ENCODE data around the gene THTPA. TPM values are rescaled to one million over a fixed set of nuclear protein-coding genes. Genes with fewer than 3 reads are reported as not detected.
A peak's percentile ranks its signal among the peaks of the same experiment; 100 is the strongest.

Gene THTPA
- total RNA-seq, 2 donors from 2014 or later: 13.0 to 17.0 TPM

- peak; percentile 46 for DNase-seq
- Mint-ChIP-seq H3K4me3 (no peak overlapping the region), H3K27ac (no peak overlapping the region), H3K9me3 (no peaks in the 10 kb centered on the region), H3K4me1 (peaks cover 28% of the 10 kb centered on the region), H3K36me3 (ENCODE audit: low read depth) (no peaks in the 10 kb centered on the region), H3K27me3 (ENCODE audit: insufficient read depth) (peaks cover 47% of the 10 kb centered on the region)
- H3K36me3 ChIP-seq (ENCODE audit: control insufficient read depth, insufficient read depth, low read length): no peaks in the 10 kb centered on the region
- WGBS, 2 experiments (ENCODE audit: insufficient coverage in 1 of 2, insufficient read length in 1 of 2): 82 to 88% methylated on average over 12 to 14 of the region's 14 CpGs
- no peak overlapping the region for H3K27ac ChIP-seq (ENCODE audit: low read depth, low read length)
- H3K4me3 ChIP-seq (ENCODE audit: low read length): no peak overlapping the region
- H3K27me3 ChIP-seq (ENCODE audit: control insufficient read depth, insufficient read depth, low read length, poor library complexity, severe bottlenecking): peaks cover 23% of the 10 kb centered on the region
- no peak overlapping the region for H3K9ac ChIP-seq (ENCODE audit: extremely low read depth, low read length, poor library complexity, severe bottlenecking)
- peaks cover 11% of the 10 kb centered on the region for H3K4me1 ChIP-seq (ENCODE audit: control insufficient read depth, insufficient read depth, low read length)
- no peaks in the 10 kb centered on the region for H3K9me3 ChIP-seq (ENCODE audit: control insufficient read depth, low read length)
- TF ChIP-seq CTCF (conservative IDR thresholded peaks at IDR 0.05): no peak
Observed at GRCh38 chr14:23571701-23572523, 15.8 kb downstream of the THTPA start.

DNA sequence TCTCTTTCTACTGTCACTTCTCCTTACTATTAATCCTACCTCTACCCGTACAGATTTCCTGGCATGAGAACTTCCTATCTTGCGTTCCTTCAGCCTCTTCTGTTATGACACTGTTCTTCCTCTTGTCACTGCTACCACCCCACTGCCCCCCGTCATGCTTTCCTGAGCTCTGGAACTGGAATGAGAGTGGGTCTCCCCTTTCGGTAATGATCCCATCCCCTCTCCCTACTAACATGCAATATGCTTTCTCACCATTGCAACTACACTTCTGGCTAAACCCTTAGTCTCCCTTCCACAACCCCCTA lies 16.4 kb downstream of the THTPA start:
- Mint-ChIP-seq H3K27ac (no peak overlapping the region), H3K4me1 (peaks cover 28% of the 10 kb centered on the region), H3K9me3 (no peaks in the 10 kb centered on the region), H3K27me3 (ENCODE audit: insufficient read depth) (peaks cover 52% of the 10 kb centered on the region), H3K4me3 (no peak overlapping the region), H3K36me3 (ENCODE audit: low read depth) (no peaks in the 10 kb centered on the region)
- Histone ChIP-seq H3K4me3 (ENCODE audit: low read length) (no peak overlapping the region), H3K9me3 (ENCODE audit: control insufficient read depth, low read length) (no peaks in the 10 kb centered on the region), H3K36me3 (ENCODE audit: control insufficient read depth, insufficient read depth, low read length) (no peaks in the 10 kb centered on the region), H3K27ac (ENCODE audit: low read depth, low read length) (no peak overlapping the region), H3K27me3 (ENCODE audit: control insufficient read depth, insufficient read depth, low read length, poor library complexity, severe bottlenecking) (peaks cover 28% of the 10 kb centered on the region), H3K4me1 (ENCODE audit: control insufficient read depth, insufficient read depth, low read length) (peaks cover 11% of the 10 kb centered on the region), H3K9ac (ENCODE audit: extremely low read depth, low read length, poor library complexity, severe bottlenecking) (no peak overlapping the region)
- WGBS, 2 experiments (ENCODE audit: insufficient coverage in 1 of 2, insufficient read length in 1 of 2): 86 to 100% methylated on average over 3 to 4 of the region's 4 CpGs
- TF ChIP-seq CTCF (conservative IDR thresholded peaks at IDR 0.05): no peak
- DNase-seq: no peak

DNA sequence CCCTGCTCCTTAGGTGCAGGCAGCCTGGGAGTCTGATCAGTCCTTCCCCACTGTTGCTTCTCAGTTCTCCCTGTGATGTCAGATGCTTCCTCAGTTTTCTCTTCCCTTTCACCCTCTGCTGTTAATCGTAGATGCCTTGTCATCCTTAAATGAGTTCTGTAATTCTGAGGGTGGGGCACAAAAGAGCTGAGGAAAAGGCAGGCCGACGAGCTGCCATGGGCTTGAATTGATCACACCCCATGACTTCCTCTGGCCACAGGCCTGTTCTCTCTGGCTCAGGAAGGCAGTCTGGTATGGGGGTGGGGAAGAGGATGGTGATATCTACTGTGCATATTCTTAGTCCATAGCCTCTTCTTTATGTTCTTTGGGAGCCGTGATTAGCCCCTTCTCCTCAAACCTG lies 16.8 kb downstream of the THTPA start:
- no peaks in the 10 kb centered on the region for H3K36me3 Mint-ChIP-seq (ENCODE audit: low read depth)
- WGBS, 2 experiments (ENCODE audit: insufficient coverage in 1 of 2, insufficient read length in 1 of 2): 62 to 87% methylated on average over 3 to 4 of the region's 4 CpGs
- H3K9ac ChIP-seq (ENCODE audit: extremely low read depth, low read length, poor library complexity, severe bottlenecking): no peak overlapping the region
- H3K4me1 ChIP-seq (ENCODE audit: control insufficient read depth, insufficient read depth, low read length): peaks cover 11% of the 10 kb centered on the region
- no peak overlapping the region for H3K27ac ChIP-seq (ENCODE audit: low read depth, low read length)
- H3K4me3 Mint-ChIP-seq: no peak overlapping the region
- no peaks in the 10 kb centered on the region for H3K9me3 ChIP-seq (ENCODE audit: control insufficient read depth, low read length)
- no peaks in the 10 kb centered on the region for H3K9me3 Mint-ChIP-seq
- H3K27me3 ChIP-seq (ENCODE audit: control insufficient read depth, insufficient read depth, low read length, poor library complexity, severe bottlenecking): peaks cover 32% of the 10 kb centered on the region
- no peaks in the 10 kb centered on the region for H3K36me3 ChIP-seq (ENCODE audit: control insufficient read depth, insufficient read depth, low read length)
- peaks cover 56% of the 10 kb centered on the region for H3K27me3 Mint-ChIP-seq (ENCODE audit: insufficient read depth)
- no peak overlapping the region for H3K4me3 ChIP-seq (ENCODE audit: low read length)
- TF ChIP-seq CTCF (conservative IDR thresholded peaks at IDR 0.05): no peak
- peaks cover 28% of the 10 kb centered on the region for H3K4me1 Mint-ChIP-seq
- peak; percentile 36 for DNase-seq
- H3K27ac Mint-ChIP-seq: no peak overlapping the region

All from endodermal cell (in vitro differentiated cells).